HG02840 (cell line): ENCODE measurements around the gene ADM2.

Experiments
- ATAC-seq: cut with Tn5 transposase; IDR thresholded peaks from one replicate; pipeline ENCODE4 v1.9.1; 2021; ENCODE audit warnings: mild to moderate bottlenecking, moderate library complexity, moderate number of reproducible peaks; ENCODE audit not compliant: unreplicated experiment, low FRiP score

The ADM2 gene

GRCh38 chr22:50444663-50445062, 36.7 kb upstream of the ADM2 start:
- no peak for ATAC-seq

- ATAC-seq, result no peak
These were observed 36.1 kb upstream of the ADM2 start for GRCh38 chr22:50445071-50445879.

GRCh38 chr22:50445880-50446707, 35.2 kb upstream of the ADM2 start:
- no peak for ATAC-seq

GRCh38 chr22:50446708-50447575, 34.4 kb upstream of the ADM2 start:
- no peak for ATAC-seq

- no peak for ATAC-seq
These were observed 33.5 kb upstream of the ADM2 start for GRCh38 chr22:50447576-50448551.

GRCh38 chr22:50452649-50453048, 28.7 kb upstream of the ADM2 start:
- ATAC-seq, result no peak

GRCh38 chr22:50454556-50455075, 26.7 kb upstream of the ADM2 start:
- no peak for ATAC-seq

- ATAC-seq, result no peak
These were observed 26.1 kb upstream of the ADM2 start for GRCh38 chr22:50455201-50455600.

GRCh38 chr22:50456026-50456425, 25.3 kb upstream of the ADM2 start:
- no peak for ATAC-seq

- ATAC-seq, result no peak
These were observed 24.7 kb upstream of the ADM2 start for GRCh38 chr22:50456466-50457234.

GRCh38 chr22:50459016-50459415, 22.3 kb upstream of the ADM2 start:
- ATAC-seq, result no peak

- no peak for ATAC-seq
These were observed 21.7 kb upstream of the ADM2 start for GRCh38 chr22:50459496-50460140.

- no peak for ATAC-seq
These were observed 20.4 kb upstream of the ADM2 start for GRCh38 chr22:50460938-50461337.

- ATAC-seq, result no peak
These were observed 19.8 kb upstream of the ADM2 start for GRCh38 chr22:50461536-50461935.

GRCh38 chr22:50461979-50462540, 19.3 kb upstream of the ADM2 start:
- ATAC-seq, result no peak

GRCh38 chr22:50463188-50463900, 18.0 kb upstream of the ADM2 start:
- no peak for ATAC-seq

GRCh38 chr22:50464451-50464850, 16.9 kb upstream of the ADM2 start:
- ATAC-seq, result no peak
